ENCODE data around the gene SUGCT. TPM values are rescaled to one million over a fixed set of nuclear protein-coding genes. Genes with fewer than 3 reads are reported as not detected.

SUGCT gene
- total RNA-seq, 1 experiment from 2014 or later = 1.5 TPM

GRCh38 chr7:40499718-40500117 lies 364.9 kb downstream of the SUGCT start:
- Histone ChIP-seq H3K36me3 (ENCODE audit: insufficient read depth, low read length, poor library complexity, severe bottlenecking) (no peaks in the 10 kb centered on the region), H3K27me3 (replicated peaks; ENCODE audit: insufficient read depth, low read depth, low read length, poor library complexity) (no peaks in the 10 kb centered on the region), H3K9me3 (ENCODE audit: low read depth, low read length, poor library complexity, severe bottlenecking) (no peaks in the 10 kb centered on the region), H3K27ac (ENCODE audit: low read depth, low read length, poor library complexity, severe bottlenecking) (no peak overlapping the region), H3K4me1 (ENCODE audit: insufficient read depth, low read length, poor library complexity, severe bottlenecking) (no peaks in the 10 kb centered on the region), H3K4me3 (ENCODE audit: low read depth, low read length, poor library complexity, severe bottlenecking) (no peak overlapping the region)
- CTCF ChIA-PET = no interaction called here
- intact Hi-C loops (cut with micrococcal nuclease; ENCODE audit: unreplicated experiment) = loop anchor here (10.0 kb wide), 1 partner anchor 265 kb away; no protein-coding TSS in a partner anchor
- BruUV-seq (replicated peaks) = no TSS peak
- DNase-seq (ENCODE audit: low spot score) = no peak
- TF ChIP-seq CTCF (conservative IDR thresholded peaks at IDR 0.05; ENCODE audit: low read depth, low read length) = no peak
- no peak for TF ChIP-seq EZH2 (IDR thresholded peaks at IDR 0.05; ENCODE audit: borderline replicate concordance, low read depth, low read length, poor library complexity, severe bottlenecking)
- POLR2A ChIA-PET (ENCODE audit: low non-redundant PET) = no interaction called here

- intact Hi-C loops (cut with micrococcal nuclease; ENCODE audit: unreplicated experiment) = no loop called here
These were observed 365.4 kb downstream of the SUGCT start for GRCh38 chr7:40500219-40500618.

GRCh38 chr7:40502359-40502758 lies 367.6 kb downstream of the SUGCT start:
- DNase-seq (ENCODE audit: low spot score) = no peak
- ChIA-PET POLR2A (ENCODE audit: low non-redundant PET) (no interaction called here), CTCF (no interaction called here)
- Histone ChIP-seq H3K27ac (ENCODE audit: low read depth, low read length, poor library complexity, severe bottlenecking) (no peak overlapping the region), H3K9me3 (ENCODE audit: low read depth, low read length, poor library complexity, severe bottlenecking) (peaks cover 10% of the 10 kb centered on the region), H3K27me3 (replicated peaks; ENCODE audit: insufficient read depth, low read depth, low read length, poor library complexity) (no peaks in the 10 kb centered on the region), H3K36me3 (ENCODE audit: insufficient read depth, low read length, poor library complexity, severe bottlenecking) (no peaks in the 10 kb centered on the region), H3K4me3 (ENCODE audit: low read depth, low read length, poor library complexity, severe bottlenecking) (no peak overlapping the region), H3K4me1 (ENCODE audit: insufficient read depth, low read length, poor library complexity, severe bottlenecking) (no peaks in the 10 kb centered on the region)
- no TSS peak for BruUV-seq (replicated peaks)
- TF ChIP-seq CTCF (conservative IDR thresholded peaks at IDR 0.05; ENCODE audit: low read depth, low read length) (no peak), EZH2 (IDR thresholded peaks at IDR 0.05; ENCODE audit: borderline replicate concordance, low read depth, low read length, poor library complexity, severe bottlenecking) (no peak)
- intact Hi-C loops (cut with micrococcal nuclease; ENCODE audit: unreplicated experiment) = no loop called here

More at GRCh38 chr7:40500219-40500618, 365.4 kb downstream of the SUGCT start:
- DNase-seq (ENCODE audit: low spot score) = no peak
- Histone ChIP-seq H3K4me1 (ENCODE audit: insufficient read depth, low read length, poor library complexity, severe bottlenecking) (no peaks in the 10 kb centered on the region), H3K4me3 (ENCODE audit: low read depth, low read length, poor library complexity, severe bottlenecking) (no peak overlapping the region), H3K27ac (ENCODE audit: low read depth, low read length, poor library complexity, severe bottlenecking) (no peak overlapping the region), H3K27me3 (replicated peaks; ENCODE audit: insufficient read depth, low read depth, low read length, poor library complexity) (no peaks in the 10 kb centered on the region), H3K36me3 (ENCODE audit: insufficient read depth, low read length, poor library complexity, severe bottlenecking) (no peaks in the 10 kb centered on the region), H3K9me3 (ENCODE audit: low read depth, low read length, poor library complexity, severe bottlenecking) (no peaks in the 10 kb centered on the region)
- ChIA-PET CTCF (no interaction called here), POLR2A (ENCODE audit: low non-redundant PET) (no interaction called here)
- TF ChIP-seq EZH2 (IDR thresholded peaks at IDR 0.05; ENCODE audit: borderline replicate concordance, low read depth, low read length, poor library complexity, severe bottlenecking) (no peak), CTCF (conservative IDR thresholded peaks at IDR 0.05; ENCODE audit: low read depth, low read length) (no peak)
- BruUV-seq (replicated peaks) = no TSS peak

All from A673 (cell line).